NOMO-1 (cell line): ENCODE results near the gene B3GAT1.
"Not testable (repeated sequence)": the region's sequence is repeated elsewhere in the genome, so short reads cannot be mapped to it uniquely, and the experiment has no call there.

Source experiments
- DNase-seq, 2 experiments: peaks; one replicate each; lab custom pipeline; 2025; ENCODE audit not compliant: unreplicated experiment in 2 of 2; lab: John Stamatoyannopoulos, UW

Gene B3GAT1

GRCh38 chr11:134412203-134413042 is at the start of gene B3GAT1:
TSS of gene B3GAT1 (minus strand) at chr11:134412242. CDS start at chr11:134387659, 24,583 bp downstream.
- no peak for DNase-seq

- no peak for DNase-seq
Observed at GRCh38 chr11:134461621-134462020, 49.6 kb upstream of the B3GAT1 start.

GRCh38 chr11:134460881-134461280 is 48.8 kb upstream of the B3GAT1 start:
- DNase-seq = no peak

- no peak for DNase-seq
Observed at GRCh38 chr11:134460062-134460561, 48.1 kb upstream of the B3GAT1 start.

GRCh38 chr11:134459246-134460061 is 47.4 kb upstream of the B3GAT1 start:
- no peak for DNase-seq

- not testable (repeated sequence) for DNase-seq
Observed at GRCh38 chr11:134457411-134458007, 45.5 kb upstream of the B3GAT1 start.

GRCh38 chr11:134455516-134455915 is 43.5 kb upstream of the B3GAT1 start:
- no peak for DNase-seq

GRCh38 chr11:134454146-134454690 is 42.2 kb upstream of the B3GAT1 start:
- DNase-seq = no peak

GRCh38 chr11:134453441-134453840 is 41.4 kb upstream of the B3GAT1 start:
- DNase-seq = no peak

- DNase-seq = no peak
Observed at GRCh38 chr11:134452838-134453155, 40.8 kb upstream of the B3GAT1 start.

GRCh38 chr11:134452026-134452837 is 40.2 kb upstream of the B3GAT1 start:
- no peak for DNase-seq

GRCh38 chr11:134450186-134450585 is 38.1 kb upstream of the B3GAT1 start:
- no peak for DNase-seq

GRCh38 chr11:134449713-134450112 is 37.7 kb upstream of the B3GAT1 start:
- no peak for DNase-seq

- no peak for DNase-seq
Observed at GRCh38 chr11:134449051-134449450, 37.0 kb upstream of the B3GAT1 start.

GRCh38 chr11:134447696-134448095 is 35.7 kb upstream of the B3GAT1 start:
- no peak for DNase-seq

GRCh38 chr11:134445601-134446325 is 33.7 kb upstream of the B3GAT1 start:
- no peak for DNase-seq

- DNase-seq = not testable (repeated sequence)
Observed at GRCh38 chr11:134444160-134445108, 32.4 kb upstream of the B3GAT1 start.

- no peak for DNase-seq
Observed at GRCh38 chr11:134443246-134443645, 31.2 kb upstream of the B3GAT1 start.
